ENCODE data around the gene ATP5IF1.

- no peak for TF ChIP-seq CTCF (IDR thresholded peaks at IDR 0.05; ENCODE audit: low read length)
- no peak for TF ChIP-seq EZH2phosphoT487 (IDR thresholded peaks at IDR 0.05; ENCODE audit: low read length)
Measured at GRCh38 chr1:28240024-28240423, 4.1 kb downstream of the ATP5IF1 start.
